Colon (tissue), 2 donors: ENCODE data around the gene INO80C.
"Not testable (repeated sequence)": the region's sequence is repeated elsewhere in the genome, so short reads cannot be mapped to it uniquely, and the experiment has no call there.

Source experiments
- FAIRE-seq: peaks from 2 replicates; lab custom pipeline; 2012; peaks lifted over from hg19 to GRCh38; lab: Jason Lieb, UNC
- donor health status: control.
- donor health status: control.

The INO80C gene

GRCh38 chr18:35460736-35461161 lies 37.0 kb downstream of the INO80C start:
- FAIRE-seq: no peak

- no peak for FAIRE-seq
Observed at GRCh38 chr18:35459997-35460396, 37.8 kb downstream of the INO80C start.

- FAIRE-seq: no peak
Observed at GRCh38 chr18:35458677-35459441, 38.9 kb downstream of the INO80C start.

- FAIRE-seq: no peak
Observed at GRCh38 chr18:35458271-35458670, 39.5 kb downstream of the INO80C start.

GRCh38 chr18:35457140-35457704 lies 40.5 kb downstream of the INO80C start:
- FAIRE-seq: no peak

GRCh38 chr18:35455926-35456763 lies 41.6 kb downstream of the INO80C start:
- no peak for FAIRE-seq

- FAIRE-seq: no peak
Observed at GRCh38 chr18:35454803-35455202, 43.0 kb downstream of the INO80C start.

- FAIRE-seq: not testable (repeated sequence)
Observed at GRCh38 chr18:35453065-35453464, 44.7 kb downstream of the INO80C start.

GRCh38 chr18:35451916-35452315 lies 45.8 kb downstream of the INO80C start:
- no peak for FAIRE-seq

- no peak for FAIRE-seq
Observed at GRCh38 chr18:35451032-35451431, 46.7 kb downstream of the INO80C start.

GRCh38 chr18:35444636-35445035 lies 53.1 kb downstream of the INO80C start:
- FAIRE-seq: no peak

- FAIRE-seq: no peak
Observed at GRCh38 chr18:35443847-35444246, 53.9 kb downstream of the INO80C start.

GRCh38 chr18:35443434-35443833 lies 54.3 kb downstream of the INO80C start:
- FAIRE-seq: no peak

- no peak for FAIRE-seq
Observed at GRCh38 chr18:35442701-35443100, 55.1 kb downstream of the INO80C start.

- no peak for FAIRE-seq
Observed at GRCh38 chr18:35441857-35442595, 55.7 kb downstream of the INO80C start.

GRCh38 chr18:35438480-35439234 lies 59.1 kb downstream of the INO80C start:
- no peak for FAIRE-seq

GRCh38 chr18:35437836-35438235 lies 59.9 kb downstream of the INO80C start:
- no peak for FAIRE-seq

GRCh38 chr18:35436076-35436649 lies 61.6 kb downstream of the INO80C start:
- no peak for FAIRE-seq

- FAIRE-seq: no peak
Observed at GRCh38 chr18:35435401-35435800, 62.4 kb downstream of the INO80C start.

- FAIRE-seq: no peak
Observed at GRCh38 chr18:35432565-35433001, 65.2 kb downstream of the INO80C start.

GRCh38 chr18:35431374-35431741 lies 66.4 kb downstream of the INO80C start:
- FAIRE-seq: no peak
